NCI-H2029 (cell line): Measurements from ENCODE around the gene PROX2.

Experiments used
- DNase-seq: peaks from one replicate; lab custom pipeline; 2025; lab: John Stamatoyannopoulos, UW

The PROX2 gene

DNA sequence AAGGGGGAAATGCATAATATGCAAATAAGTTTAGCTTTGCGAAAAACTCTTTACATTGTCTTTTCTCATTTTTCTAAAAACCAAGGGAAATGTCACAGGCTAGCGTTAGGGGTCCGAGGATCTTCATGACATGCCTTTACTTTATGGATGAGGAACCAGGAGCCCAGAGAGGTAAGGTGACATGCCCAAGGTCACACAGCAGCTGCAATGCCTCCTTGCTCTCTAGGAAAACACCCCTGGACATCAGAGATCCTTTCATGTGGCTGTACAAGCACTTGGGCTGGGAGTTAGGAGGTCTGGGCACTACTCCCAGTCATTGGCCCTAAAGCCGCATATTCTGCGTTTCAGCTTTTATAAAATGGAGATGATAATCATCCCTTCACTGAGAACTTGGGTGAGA lies 741 bp downstream of the PROX2 start:
- no peak for DNase-seq

DNA sequence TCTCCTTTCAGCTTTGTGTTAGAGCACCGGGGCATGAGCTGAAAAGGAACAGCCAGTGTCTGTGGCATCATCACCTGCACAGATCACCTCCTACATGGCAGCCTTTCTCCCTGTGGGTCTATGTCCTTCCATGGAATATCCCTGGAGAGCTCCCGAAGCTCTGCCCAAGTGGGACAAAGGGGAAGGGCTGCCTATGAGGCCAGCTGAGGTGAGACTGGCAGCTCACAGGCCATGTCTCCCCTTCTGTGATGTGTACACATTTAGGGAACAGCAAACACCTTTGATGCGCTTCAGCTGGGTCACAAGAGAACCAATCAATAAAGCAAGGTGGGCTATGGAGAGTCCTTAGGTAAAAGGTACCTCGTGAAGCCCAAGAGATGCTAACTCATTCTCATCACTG lies 4.1 kb downstream of the PROX2 start:
- DNase-seq, result no peak

DNA sequence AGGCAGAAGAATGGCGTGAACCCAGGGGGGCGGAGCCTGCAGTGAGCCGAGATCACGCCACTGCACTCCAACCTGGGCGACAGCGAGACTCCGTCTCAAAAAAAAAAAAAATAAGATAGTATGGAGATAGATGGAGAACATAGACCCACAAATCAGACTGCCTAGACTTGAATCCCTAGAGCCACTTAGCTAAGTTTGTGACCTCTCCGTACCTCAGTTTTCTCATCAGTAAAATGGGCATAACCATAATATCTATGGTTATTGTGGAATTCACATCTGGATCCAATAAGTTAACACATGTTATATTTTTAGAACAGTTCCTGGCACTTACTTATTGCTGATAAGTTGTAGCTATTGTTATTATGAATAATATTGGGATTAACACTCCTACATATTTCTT lies 7.2 kb downstream of the PROX2 start:
- DNase-seq, result no peak

DNA sequence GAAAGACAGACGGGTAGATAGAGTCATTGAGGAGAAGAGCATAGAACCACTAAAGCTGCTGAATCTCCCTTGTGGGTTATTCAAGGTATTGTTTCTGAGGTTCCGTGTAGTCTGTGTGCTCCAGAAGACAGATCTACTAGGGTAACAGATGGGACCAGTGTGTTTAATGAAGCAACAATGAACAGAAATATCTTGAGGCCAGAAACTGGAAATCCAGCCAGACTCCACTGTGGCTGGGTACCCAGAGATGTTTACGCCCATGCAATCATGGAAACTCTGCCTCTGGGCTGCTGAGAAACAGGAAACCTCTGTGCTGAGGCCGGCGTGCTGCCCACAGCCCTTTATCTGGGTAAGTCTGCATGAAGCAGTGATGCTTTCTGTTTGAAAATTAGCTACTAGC lies 8.3 kb downstream of the PROX2 start:
- no peak for DNase-seq

DNA sequence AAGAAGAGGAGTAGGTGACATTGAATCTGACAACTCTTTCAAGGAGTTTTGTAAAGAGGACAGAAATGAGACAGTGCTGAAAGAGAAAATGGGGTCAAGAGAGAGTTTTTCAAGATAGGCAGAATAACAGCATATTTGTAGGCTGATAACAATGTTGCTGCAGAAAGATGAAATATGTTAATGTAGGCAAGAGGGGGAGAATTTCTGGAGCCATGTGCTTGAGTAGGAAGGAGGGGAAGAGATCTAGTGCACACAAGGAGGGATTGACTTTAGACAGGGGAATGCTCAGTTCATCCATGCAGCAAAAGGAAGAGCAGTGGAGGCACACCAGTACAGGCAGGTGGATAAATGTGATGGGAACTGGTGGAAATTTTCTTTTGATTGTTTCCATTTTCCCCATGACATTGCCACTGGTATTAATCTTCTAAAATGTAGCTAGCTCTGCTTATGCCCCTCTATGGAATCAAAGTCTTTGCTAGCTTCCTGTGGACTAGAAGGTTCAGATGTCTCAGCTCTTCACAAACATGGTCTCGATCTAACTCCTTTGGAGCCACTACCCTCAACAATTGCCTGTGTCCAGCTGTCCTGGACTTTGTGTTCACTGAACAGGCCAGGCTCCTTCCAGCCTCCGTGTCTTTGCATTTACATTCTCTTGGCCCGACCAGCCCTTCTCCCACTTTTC lies 9.1 kb downstream of the PROX2 start:
- no peak for DNase-seq

DNA sequence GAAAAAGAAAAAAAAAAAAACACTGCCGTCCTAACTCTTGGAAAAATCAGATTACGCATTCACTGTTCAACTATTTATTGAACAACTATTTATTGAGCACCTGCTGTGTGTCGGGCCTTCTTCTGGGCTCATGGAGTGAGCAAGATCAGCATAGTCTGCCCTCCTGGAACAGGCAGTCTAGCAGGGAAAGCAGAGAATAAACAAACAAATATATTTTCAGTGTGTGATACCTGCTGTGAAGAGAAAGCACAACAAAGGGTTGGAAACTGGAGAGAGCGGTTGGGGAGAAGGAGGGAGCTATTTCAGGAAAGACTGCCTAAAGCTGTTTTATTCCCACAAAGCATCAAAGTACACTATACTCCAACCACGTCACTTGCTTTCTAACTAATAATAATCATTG lies 10.8 kb downstream of the PROX2 start:
- DNase-seq, result no peak

DNA sequence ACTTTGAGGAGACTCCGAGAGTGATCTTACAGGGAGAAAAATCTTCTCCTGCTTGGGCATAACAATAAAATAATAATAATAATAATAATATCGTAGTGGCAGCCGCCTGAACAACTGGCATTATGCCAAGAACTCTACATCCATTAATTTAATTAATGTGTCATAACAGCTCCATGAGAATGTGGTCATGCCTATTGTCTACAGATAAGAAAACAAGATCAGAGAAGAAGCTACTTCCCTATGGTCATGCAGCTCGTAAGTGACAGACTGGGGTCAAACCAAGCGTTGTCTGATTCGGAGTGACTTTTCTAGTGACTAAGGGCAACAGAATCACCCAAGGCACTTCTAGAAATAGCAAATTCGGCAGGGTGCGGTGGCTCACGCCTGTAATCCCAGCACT lies 11.7 kb downstream of the PROX2 start:
- no peak for DNase-seq

DNA sequence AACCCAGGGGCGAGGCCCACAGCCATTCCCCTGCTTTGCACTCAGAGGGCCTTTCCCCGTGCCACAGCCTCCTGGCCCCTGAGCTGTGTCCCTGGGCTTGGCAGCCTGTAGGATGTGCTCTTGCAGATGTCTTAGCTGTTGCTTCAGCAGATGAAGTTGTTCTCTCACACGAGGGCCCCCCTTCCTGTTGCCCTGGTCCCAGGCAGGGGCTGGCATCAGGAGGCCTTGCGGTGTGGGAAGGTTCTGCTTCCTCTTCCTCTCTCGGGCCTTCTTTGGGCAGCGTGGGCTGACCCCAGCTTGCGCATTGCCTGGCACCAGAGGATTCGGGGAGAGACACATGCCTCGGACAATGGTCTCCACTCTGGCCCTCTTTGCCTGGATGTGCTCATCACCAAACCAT lies 12.7 kb downstream of the PROX2 start:
- no peak for DNase-seq

DNA sequence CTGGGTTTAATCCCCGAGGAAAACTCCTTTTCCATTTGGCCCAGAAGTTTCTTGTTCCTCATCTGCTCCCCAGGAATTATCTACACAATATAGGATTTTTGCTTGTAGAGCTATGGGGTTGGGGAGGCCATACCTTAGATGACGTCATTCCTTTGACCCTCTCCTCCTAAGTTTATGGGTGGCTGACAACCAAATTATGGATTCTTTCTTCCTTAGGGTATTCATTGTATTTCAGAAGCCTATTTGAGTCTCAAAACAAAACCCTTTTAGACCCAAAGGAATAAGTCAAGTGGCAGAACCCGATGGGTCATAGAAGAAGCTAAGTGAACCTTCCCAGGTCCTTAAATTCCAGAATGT lies 14.2 kb downstream of the PROX2 start:
- no peak for DNase-seq

DNA sequence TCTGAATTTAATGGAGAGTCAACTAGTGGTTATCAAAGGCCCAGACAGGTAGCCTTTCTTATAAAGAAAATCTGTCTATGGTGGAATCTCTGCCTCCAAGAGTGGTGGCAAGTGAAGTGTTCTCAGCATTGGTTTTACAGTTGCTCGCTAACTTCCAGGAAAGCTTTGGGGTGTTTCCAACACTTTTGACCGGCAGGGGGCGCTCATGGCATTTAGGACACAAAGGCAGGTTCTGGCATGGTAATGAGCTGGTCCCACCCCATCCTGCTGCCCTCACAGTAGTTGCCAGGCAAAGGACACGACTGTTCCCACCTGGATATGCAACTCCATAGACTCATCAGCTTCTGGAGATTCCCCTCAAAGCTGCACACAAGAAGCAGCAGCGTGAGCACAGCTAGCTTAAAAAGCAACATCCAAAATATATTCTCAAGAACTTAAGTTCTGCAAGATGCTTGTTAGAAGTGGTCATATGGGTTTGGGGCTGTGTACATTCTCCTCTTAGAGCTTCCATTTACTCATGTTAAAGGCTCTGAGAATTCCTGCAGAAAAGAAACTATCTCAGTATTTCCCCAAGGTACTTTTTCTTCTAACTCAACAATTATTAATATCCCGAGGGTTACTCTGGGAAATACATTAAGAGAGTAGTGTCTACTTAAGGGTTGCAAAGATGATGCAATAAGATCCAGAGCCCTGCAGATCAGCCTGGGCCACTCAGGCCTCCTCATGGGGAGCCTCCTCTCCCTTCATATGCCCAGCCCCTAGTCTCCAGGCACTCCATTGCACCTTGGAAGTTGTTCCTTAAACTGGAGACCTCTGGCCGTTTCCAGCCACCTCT lies 14.8 kb downstream of the PROX2 start:
- DNase-seq, result peak; percentile 41

DNA sequence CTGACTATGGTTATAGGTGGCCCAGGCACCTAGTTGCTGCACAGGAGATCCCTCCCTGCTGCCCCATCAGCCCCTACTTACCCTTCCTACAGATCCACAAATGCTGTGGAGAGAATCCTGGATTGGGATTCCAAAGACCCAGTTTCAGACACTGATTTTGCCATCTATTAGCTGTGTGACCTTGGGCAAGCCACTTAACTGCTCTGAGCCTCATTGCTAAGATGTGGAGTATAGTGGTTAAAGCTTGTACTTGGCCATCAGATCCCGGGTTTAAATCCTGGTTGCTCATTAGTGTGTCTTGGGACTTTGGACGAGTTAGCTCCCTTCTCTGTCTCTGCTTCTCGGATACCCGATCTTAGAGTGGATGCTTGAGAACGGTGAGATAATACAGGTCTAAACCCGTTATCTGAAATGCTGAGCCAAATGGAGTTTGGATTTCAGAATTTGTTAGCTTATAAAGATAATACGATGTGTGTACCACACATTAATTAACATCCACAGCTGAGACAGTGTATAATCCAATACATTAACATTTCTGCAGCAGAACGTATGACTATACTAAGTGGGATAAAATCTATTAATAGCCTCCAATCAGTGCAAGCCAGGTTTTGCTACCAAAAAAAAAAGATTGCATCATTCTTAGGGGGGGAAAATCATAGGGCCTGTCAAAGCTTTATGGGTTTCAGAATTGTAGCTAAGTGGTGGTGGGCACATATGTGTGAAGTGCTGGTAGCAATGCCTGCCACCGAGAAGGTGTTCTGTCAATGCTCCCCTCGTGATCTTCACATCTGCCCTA lies 16.0 kb downstream of the PROX2 start:
- no peak for DNase-seq

DNA sequence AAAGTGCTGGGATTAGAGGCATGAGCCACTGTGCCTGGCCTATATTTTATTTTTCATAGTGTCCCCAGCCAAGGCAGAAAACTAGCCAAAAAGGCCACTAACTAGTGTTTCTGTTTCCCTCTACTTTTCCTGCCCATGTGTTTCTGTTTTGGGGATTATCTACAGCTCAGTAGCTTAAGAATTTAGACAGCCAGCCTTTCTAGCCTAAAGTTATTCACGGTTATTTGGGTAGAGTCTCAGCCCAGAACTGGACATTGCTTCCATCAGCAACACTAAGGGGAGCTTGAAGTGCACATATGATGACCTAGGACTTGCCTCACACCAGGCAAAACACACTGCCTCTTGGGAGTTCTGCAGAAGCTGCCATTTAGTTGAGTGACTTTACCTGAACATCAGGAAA lies 17.9 kb downstream of the PROX2 start:
- DNase-seq, result no peak

DNA sequence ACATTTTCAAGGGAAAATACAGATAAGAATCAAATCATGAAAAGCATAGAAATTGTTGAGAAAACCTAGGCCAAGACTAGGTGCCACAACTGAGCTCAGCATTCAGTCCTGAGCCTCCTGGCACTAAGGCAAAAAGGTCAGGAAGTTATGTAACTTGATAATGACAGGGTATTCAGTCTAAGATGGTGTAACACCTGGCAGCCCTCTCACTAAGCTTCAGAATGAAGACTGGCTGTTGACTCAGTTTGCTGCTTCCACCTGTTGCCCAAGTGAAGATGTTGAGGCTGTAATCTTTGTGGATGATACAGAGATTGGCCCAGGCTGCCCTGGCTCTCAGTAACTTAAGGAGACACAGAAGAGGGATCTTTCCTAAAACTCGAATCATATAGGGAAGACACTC lies 19.6 kb downstream of the PROX2 start:
- no peak for DNase-seq

DNA sequence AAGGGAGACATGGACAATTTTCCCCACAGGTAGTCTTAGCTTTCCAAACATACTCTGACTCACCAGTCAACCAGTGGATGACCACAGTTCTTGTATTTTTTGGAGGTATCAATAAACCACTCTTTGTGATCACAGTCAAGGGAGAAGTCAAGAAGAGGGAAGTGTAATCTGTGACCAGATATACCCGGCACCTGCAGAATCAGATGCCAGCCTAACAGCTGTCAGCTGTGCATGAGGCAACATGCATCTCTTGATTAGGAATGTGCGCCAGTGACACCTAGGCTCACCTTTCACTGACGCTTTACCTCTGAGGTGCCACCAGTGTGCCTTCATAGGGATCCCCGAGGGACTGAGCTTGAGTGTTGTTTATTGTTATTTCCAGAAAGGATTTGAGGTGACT lies 20.0 kb downstream of the PROX2 start:
- no peak for DNase-seq

DNA sequence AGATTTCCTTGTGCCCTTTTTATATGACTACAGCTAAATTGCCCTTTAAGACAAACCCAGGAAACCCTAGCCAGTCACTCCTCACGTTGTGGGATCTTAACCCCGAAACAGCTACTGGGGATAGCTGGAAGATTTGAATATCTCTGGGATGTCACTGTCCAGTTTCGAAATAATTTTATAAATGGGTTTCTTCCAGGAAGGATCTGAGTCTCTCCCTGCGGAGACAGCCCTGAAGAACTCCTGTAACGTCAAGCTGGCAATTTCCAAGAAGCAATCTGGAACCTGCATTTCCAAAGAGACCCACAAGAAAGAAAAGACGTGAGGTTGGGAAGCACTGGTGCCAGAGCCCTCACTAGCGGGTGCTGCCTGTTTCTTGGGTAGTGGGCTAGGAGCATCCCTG lies 20.9 kb downstream of the PROX2 start:
- no peak for DNase-seq

DNA sequence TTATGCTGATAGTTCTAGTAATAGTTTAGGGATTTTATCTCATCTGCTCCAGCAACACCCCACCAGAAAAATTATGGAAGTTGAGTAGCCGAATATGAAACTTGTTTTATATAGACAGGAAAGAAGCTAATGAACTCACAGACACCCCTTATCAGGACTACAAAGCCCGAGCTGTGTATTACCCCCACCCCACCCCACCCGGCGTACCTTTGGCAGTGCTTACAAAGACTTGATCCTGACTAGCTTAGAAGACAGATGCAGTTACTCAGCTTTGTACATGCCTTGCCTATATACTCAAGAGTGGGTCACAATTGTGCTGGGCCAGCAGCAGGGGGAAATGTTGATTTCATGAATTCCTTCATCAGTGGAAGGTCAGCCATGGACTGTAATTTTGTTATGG lies 22.4 kb downstream of the PROX2 start:
- no peak for DNase-seq

DNA sequence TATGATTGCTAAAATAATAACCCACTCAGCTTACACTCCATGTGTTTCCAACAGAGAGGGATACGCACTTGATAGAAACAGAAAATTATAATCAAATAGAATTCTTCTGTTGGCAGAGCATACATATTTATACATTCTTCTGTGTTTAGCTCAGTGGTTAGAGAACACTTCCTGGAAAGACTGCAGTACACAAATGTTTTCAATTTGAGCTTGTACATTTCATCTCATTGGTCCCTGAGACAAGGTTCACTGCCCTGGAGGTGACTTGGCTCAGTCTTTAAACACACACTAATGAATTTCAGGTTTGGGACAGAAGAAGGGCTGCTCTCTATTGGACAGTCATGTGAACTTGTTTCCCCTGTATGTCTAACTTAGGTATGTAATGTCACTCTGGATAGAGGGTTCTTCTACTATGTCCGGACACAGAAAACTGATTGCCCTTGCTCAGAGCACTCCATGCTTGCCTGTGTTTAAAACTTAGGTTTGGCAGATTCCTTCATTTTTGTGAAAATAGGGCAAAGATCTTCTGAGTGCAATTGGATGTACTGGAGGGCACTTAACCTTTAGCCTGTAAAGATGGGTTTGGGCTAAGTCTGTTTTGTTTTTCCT lies 22.9 kb downstream of the PROX2 start:
- no peak for DNase-seq

DNA sequence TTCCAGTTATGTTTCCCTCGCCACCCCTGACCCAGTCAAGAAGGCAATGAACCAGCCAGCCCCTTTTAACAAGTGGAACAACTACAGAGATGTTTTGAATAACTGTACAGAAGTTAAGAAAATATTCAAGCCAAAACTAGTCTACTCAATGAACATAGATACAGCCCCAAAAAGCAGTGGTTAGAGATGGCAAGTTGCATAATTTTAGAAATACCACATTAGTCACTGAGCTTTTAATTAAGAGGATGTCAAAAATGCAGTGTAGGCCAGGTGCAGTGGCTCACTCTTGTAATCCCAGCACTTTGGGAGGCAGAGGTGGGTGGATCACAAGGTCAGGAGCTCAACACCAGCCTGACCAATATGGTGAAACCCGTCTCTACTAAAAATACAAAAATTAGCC lies 27.2 kb downstream of the PROX2 start:
- no peak for DNase-seq

DNA sequence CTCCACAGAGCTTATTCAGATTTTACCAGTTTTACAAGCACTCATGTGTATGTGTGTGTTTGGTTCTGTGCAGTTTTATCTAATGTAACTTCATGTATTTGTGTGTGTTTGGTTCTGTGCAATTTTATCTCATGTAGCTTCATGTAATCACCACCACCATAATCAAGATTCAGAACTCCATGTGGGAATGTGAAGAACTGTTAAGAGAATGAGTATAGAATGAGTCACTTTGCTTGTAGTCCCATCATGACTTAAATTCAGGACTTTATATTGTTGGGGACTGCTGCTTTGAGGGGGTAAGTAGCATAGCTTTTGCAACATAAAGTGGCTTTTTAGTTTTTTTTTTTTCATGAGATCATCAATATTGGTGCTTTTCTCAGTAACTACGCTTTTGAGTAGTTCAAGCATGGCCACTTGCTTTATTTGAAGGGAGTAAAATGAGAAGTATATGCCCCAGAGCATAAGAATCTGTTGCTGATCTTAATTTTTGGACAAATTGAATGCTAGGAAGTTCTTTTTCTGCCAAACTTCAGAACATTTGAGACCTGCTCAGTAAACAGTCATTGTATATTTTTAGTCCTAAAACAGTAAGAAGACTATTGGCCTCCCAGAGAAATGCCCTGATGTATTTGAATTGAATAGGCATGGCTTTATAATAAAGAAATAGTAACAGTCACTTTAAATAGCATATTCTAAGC lies 28.8 kb downstream of the PROX2 start:
- DNase-seq, result no peak

DNA sequence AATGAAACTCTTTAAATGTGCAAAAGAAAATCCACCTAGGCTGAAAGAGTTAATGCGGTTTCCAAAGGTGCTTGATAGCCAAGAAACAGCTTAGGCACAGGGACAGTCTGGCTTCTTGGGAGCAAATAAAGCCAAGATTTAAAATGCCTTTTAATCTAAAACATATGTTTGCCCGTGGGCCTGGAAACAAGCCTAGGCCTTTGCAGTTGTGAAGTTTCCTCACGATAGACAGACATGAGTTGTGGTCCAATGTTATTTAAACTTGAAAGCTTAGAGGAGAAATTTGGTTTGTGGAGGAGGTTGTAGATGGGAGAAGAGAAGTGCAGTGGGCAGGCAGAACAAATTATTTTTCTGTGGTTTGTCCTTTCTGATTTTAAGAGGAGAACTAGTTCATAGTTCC lies 29.8 kb downstream of the PROX2 start:
- DNase-seq, result no peak

DNA sequence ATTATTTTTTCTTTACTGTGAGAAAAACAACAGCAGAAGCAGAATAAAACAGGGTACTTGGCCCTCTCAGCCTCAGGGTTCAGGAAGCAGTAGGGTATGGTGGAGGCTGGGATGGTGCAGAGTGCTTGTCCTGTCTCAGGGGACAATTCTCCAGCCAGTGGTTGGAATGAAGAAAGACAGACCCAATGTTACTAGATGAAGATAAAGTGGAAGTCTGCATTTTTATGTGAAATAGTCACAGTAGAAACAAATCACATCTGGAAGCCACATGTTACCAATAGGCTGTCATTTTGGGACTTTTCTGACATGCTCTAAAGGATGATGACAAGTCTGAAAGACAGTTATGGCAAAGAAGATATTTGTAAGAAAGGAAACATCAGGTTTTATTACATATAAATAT lies 32.3 kb downstream of the PROX2 start:
- DNase-seq, result no peak
